HTR-8/SVneo (cell line): Measurements from ENCODE around the gene HOMER1.

ENCODE experiments used
- DNase-seq: peaks from one replicate; pipeline ENCODE4 v3.0.0; 2011; ENCODE audit warnings: low spot score, mixed read lengths; ENCODE audit not compliant: insufficient read length
- FAIRE-seq: peaks from 2 replicates; lab custom pipeline; 2011; peaks lifted over from hg19 to GRCh38; lab: Jason Lieb, UNC

The HOMER1 gene

GRCh38 chr5:79491690-79492317 is 22.1 kb downstream of the HOMER1 start:
- FAIRE-seq (no peak), DNase-seq (no peak)

GRCh38 chr5:79490323-79490936 is 23.5 kb downstream of the HOMER1 start:
- DNase-seq (no peak), FAIRE-seq (no peak)

DNA sequence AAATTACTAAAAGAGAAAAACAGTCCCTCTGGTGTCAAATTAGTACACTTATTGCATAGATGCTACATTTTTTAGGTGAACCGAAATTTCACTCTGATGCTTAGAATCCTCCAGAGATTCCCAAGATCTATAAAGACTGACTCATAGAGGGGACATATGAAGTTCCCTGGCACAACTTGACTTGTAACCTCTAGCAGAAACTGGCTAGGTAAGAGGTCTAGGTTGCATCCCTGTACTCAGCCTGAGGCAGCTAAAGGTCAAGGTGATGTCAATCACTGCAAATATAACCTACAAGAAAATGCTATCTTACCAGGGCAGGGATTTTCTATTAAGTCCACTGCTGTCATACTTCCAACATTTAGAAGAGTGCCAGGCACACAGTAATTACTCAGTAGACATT is 24.2 kb downstream of the HOMER1 start:
- no peak for DNase-seq
- no peak for FAIRE-seq

- DNase-seq (no peak), FAIRE-seq (no peak)
Measured at GRCh38 chr5:79488775-79489174, 25.2 kb downstream of the HOMER1 start.

DNA sequence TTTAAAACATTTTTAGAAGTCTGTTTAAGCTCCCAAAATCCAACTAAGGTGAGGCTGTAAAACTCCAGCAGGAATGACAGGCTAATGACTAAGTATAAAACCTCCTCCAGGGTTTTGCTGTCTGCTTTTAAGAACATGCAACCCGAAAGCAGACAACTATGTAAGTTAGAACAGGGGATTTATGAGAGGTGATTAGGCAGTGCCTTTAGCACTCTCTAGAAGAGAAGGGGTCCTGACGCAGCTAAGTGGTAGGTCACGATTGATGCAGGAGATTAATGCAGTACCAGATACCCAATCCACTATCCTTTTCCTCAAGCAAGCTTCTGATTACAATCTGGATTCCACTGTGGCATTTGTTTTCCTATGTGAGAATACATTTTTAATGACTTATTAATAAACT is 25.9 kb downstream of the HOMER1 start:
- DNase-seq, result no peak
- no peak for FAIRE-seq

- FAIRE-seq (no peak), DNase-seq (no peak)
Measured at GRCh38 chr5:79487251-79487650, 26.7 kb downstream of the HOMER1 start.

DNA sequence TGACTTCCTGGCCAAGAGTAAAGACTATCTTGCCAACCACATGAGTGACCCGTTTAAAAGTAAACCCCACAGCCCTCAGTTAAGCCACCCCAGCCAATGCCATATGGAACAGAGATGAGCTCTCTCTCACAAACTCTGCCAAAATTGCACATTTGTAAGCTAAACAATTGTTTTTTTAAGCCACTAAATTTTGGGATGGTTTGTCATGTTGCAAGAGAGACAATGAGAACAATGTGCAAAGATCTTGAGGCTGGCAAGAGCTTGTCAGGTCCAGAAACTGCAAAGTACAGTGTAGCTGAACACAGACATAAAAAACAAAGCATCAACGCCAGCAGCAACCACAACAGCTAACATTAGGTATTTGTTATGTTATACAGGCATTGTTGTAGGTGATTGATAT is 27.8 kb downstream of the HOMER1 start:
- no peak for DNase-seq
- FAIRE-seq, result no peak

DNA sequence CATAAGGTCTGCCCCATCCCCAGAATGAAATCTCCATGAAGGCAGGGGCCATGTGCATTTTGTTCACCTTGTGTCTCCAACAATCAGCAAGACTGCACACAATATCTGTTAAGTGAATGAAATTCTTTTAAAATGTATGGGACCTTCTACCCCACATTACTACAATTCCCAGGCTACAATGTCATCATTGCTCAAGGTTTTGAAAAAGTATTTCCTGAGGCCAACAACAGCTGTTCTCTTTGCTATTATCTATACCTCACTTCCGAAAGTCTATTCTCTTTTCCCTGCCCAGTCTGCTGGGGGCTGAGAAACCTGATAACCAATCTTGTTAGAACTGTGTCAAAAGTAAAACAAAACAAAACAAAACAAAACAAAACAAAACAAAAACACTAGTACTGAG is 29.2 kb downstream of the HOMER1 start:
- FAIRE-seq (no peak), DNase-seq (no peak)

GRCh38 chr5:79481574-79481973 is 32.4 kb downstream of the HOMER1 start:
- DNase-seq (no peak), FAIRE-seq (no peak)

DNA sequence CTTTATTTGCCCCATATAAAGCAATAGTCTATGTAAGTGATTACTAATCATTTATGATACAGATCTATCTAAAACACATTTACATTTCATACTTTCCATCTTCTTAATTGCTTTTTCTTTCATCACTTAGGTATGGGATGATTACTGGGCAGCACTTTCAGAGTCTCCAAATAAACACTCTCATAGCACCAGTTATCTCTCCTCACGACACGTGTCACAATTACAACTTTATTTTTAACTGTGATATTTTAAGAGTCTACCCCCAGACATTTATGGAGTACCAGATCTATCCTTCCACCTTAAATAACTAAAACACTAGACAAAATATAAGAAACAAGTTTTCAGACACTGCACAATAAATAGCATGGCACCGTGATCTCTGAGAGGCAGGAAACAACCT is 32.9 kb downstream of the HOMER1 start:
- FAIRE-seq, result no peak

GRCh38 chr5:79475152-79475466 is 38.8 kb downstream of the HOMER1 start:
- FAIRE-seq, result no peak
- DNase-seq, result no peak

More for the DNA sequence above, 32.9 kb downstream of the HOMER1 start:
- no peak for DNase-seq

GRCh38 chr5:79474367-79475151 is 39.4 kb downstream of the HOMER1 start:
- DNase-seq (no peak), FAIRE-seq (no peak)

- FAIRE-seq (no peak), DNase-seq (no peak)
Measured at GRCh38 chr5:79471556-79471955, 42.4 kb downstream of the HOMER1 start.

- DNase-seq, result peak; percentile 46
- no peak for FAIRE-seq
Measured at GRCh38 chr5:79464695-79465332, 49.1 kb downstream of the HOMER1 start.

DNA sequence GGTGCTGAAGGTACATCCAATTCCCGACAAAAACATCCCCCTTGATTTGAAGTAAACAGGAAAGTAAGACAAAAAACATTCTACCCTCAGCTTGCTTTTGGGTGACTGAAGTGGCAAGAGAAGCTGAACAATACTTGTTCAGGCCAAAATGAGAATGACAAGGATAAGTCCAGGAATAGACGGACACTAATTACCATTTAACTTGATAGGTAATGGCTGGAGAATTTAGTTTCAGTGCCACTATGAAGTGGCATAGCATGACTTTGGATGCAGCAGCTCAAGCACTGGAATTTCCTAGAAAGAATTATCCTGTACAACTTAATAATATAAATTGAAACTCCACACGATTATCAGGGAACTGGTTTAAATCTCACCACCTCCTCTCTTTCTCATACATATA is 49.7 kb downstream of the HOMER1 start:
- DNase-seq, result no peak
- no peak for FAIRE-seq

GRCh38 chr5:79459626-79460025 is 54.3 kb downstream of the HOMER1 start:
- FAIRE-seq (no peak), DNase-seq (no peak)

DNA sequence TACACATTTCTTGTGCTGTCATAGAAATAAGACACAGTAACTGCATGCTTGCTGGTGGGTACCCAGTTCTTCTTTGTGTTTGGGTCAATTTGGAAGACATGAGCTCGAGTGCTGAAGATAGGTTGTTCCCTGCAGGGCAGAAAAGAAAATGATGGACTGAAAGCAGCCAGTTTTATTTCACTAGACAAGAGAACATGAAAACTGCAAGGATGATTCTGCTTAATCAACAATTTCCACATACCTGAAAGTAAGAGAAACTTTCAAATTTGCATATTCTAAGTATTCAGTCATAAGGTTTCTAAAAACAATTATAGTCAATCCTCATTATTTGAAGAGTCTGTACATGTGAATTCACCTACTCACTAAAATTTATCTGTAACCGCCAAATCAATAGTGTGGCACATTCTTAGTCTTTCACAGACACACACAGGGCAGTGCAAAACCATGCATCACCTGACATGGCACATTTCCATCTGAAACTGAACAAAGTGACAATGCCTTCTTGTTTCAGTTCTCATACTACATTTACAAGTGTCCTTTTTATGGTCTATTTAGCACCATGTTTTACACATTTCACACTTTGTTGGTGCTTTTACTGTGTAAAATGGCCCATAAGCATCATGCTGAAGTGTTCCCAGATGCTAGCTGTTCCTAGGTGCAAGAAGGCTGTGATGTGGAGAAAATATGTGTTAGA is 56.9 kb downstream of the HOMER1 start:
- FAIRE-seq, result no peak

GRCh38 chr5:79456400-79456799 is 57.5 kb downstream of the HOMER1 start:
- FAIRE-seq, result no peak
- DNase-seq, result no peak

More for the DNA sequence above, 56.9 kb downstream of the HOMER1 start:
- no peak for DNase-seq

DNA sequence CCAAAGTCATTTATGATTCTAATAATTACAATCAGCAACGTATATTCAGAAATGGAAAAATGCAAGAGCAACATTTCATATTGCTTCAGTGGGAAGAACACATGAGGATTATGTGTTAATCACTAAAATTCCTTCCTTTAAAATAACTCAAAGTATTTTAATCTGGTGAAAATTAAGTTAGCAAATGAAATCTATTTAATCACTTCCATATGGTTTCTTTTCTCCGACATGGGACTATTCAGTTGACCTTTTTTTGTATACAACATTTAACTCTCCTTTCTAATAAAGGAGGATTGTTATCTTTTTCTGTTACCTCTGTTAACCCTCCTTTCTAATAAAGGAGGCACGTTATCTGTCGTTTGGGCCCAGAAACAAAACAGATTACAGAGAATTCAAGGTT is 59.9 kb downstream of the HOMER1 start:
- DNase-seq, result no peak
- no peak for FAIRE-seq

GRCh38 chr5:79448336-79448735 is 65.6 kb downstream of the HOMER1 start:
- DNase-seq (peak; percentile 40), FAIRE-seq (no peak)

- no peak for FAIRE-seq
- DNase-seq, result peak; percentile 10
Measured at GRCh38 chr5:79436821-79437220, 77.1 kb downstream of the HOMER1 start.
